Measurements from ENCODE around the gene ITGB5.

ITGB5 gene

GRCh38 chr3:124814620-124815421, 72.3 kb downstream of the ITGB5 start:
- DNase-seq (ENCODE audit: low read depth in 1 of 2, low spot score in 1 of 2), result no peak

DNA sequence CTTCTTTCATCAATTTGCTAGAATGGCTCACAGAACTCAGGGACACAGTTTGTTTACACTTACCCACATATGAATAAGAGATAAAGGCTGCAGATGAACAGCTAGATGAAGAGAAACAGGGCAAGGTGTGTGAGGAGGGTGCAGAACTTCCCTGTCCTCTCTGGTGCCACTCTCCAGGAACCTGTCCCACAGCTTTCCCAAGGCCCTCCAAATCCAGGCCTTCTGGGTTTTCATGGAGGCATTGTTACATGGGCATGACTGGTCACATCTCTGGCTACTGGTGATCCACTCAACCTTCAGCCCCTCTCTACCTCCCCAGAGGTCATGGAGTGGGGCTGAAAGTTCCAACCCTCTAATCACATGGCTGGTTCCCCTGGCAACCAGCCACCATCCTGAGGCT, 73.6 kb downstream of the ITGB5 start:
- no peak for DNase-seq (ENCODE audit: low read depth in 1 of 2, low spot score in 1 of 2)

GRCh38 chr3:124812291-124813265, 74.6 kb downstream of the ITGB5 start:
- DNase-seq (ENCODE audit: low read depth in 1 of 2, low spot score in 1 of 2), result no peak

GRCh38 chr3:124811436-124811835, 75.7 kb downstream of the ITGB5 start:
- DNase-seq (ENCODE audit: low read depth in 1 of 2, low spot score in 1 of 2), result no peak

- DNase-seq (ENCODE audit: low read depth in 1 of 2, low spot score in 1 of 2), result no peak
Observed at GRCh38 chr3:124810970-124811369, 76.2 kb downstream of the ITGB5 start.

DNA sequence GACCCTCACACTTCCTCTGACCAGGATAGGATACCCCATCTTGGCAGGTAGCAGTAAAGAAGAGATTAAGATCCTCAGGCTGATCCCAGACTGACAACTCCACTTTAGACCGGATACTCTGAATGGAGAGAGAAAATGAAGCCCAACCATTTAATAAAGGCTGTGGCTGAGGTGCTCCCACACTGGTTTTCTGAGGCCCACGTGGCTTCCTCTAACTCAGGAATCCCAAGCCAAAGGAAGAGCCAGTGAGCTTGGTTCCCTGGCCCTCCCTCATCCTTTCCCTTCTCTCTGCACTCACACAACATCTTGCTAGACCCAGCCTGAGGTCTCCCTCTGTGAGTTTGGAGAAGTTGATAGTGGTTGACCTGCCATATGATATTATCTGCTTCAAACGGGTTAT, 78.1 kb downstream of the ITGB5 start:
- no peak for DNase-seq (ENCODE audit: low read depth in 1 of 2, low spot score in 1 of 2)

GRCh38 chr3:124805671-124806070, 81.5 kb downstream of the ITGB5 start:
- DNase-seq (ENCODE audit: low read depth in 1 of 2, low spot score in 1 of 2), result no peak

- DNase-seq (ENCODE audit: low read depth in 1 of 2, low spot score in 1 of 2), result no peak
Observed at GRCh38 chr3:124804875-124805274, 82.3 kb downstream of the ITGB5 start.

DNA sequence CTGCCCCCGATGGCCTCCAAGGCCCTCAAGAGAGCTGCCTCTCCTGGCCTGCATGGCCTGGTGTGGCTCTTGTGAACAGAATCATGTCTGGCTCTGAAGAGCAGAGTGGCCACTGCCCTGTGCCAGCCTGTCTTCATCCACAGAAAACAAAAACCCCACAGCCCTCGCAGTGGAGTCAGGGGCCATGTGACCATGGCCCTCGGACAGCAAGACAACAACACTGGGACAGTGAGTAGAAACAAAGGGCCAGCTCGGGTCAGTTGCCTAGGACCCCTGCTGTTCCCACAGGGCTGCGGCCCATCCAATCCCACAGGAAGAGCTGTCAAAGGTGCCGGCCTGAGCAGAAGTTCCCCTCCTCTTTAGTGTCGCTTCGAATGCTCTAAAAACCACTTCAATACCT, 84.5 kb downstream of the ITGB5 start:
- DNase-seq (ENCODE audit: low read depth in 1 of 2, low spot score in 1 of 2), result no peak

DNA sequence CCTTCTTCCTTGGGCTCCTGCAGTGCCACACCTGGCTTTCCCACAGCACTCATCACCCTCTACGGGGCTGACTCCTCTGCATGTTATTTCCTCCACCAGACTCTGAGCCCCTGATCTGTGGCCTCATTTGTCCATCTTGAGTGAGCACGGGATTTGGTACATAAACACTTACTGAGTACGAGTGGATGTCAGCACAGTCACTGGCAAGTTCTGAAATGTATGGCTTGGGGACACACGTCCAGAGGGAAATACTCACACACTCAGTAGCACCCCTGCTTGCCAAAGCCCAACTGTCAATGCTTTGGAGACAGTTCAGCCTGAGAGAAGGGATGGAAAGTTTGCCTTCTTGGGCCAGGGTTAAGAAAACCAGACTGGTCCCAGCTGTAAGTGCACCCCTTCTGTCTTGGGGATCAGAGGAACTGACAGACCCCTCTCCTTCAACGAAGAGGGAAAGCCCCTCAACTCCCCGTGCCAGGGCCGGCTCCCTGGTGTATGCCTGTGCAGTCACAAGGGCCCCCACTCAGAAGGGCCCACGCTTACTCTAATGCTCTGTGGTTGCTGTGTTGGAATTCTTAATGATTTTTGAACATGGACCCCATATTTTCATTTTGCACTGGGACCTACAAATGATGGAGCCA, 85.0 kb downstream of the ITGB5 start:
- DNase-seq (ENCODE audit: low read depth in 1 of 2, low spot score in 1 of 2), result no peak

- no peak for DNase-seq (ENCODE audit: low read depth in 1 of 2, low spot score in 1 of 2)
Observed at GRCh38 chr3:124800511-124801258, 86.5 kb downstream of the ITGB5 start.

DNA sequence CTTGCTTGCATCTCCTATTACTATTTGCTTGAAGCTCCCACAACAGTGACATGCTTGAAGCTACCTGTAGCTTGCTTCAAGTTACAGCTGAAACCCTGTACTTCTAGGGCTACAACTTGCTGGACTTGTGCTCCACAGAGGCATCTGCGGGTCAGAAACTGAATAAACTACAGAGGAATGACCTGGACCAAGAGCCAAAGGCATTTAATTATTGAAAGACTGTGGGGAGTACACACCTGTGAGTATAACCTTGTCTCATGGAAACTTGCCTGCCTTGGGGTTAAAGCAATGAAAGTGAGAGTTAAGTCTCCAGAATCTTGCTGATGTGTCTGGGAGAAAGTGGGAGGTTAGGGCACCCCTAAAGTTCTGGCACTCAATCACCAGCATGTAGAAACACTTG, 87.1 kb downstream of the ITGB5 start:
- DNase-seq (ENCODE audit: low read depth in 1 of 2, low spot score in 1 of 2), result no peak

DNA sequence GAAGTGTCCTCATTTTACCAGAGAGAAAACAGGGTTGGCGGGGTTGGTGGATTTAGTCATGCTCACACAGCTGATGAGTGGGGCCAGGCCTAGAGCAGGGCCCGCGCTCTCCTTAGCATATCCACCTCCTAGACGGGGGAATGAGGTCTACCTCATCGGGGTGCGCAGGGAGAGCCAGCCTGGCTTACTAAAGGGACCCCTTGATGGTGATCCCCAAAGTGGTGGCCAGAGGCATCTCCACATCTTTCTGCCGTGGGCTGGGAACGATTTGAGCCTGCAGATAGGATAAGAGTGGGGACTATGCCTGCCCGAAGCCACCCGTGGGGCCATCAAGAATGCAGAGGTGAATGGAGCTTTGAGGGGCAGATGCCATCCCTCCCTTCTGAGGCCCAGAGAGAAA, 87.5 kb downstream of the ITGB5 start:
- no peak for DNase-seq (ENCODE audit: low read depth in 1 of 2, low spot score in 1 of 2)

GRCh38 chr3:124797426-124797945, 89.7 kb downstream of the ITGB5 start:
- DNase-seq (ENCODE audit: low read depth in 1 of 2, low spot score in 1 of 2), result no peak

DNA sequence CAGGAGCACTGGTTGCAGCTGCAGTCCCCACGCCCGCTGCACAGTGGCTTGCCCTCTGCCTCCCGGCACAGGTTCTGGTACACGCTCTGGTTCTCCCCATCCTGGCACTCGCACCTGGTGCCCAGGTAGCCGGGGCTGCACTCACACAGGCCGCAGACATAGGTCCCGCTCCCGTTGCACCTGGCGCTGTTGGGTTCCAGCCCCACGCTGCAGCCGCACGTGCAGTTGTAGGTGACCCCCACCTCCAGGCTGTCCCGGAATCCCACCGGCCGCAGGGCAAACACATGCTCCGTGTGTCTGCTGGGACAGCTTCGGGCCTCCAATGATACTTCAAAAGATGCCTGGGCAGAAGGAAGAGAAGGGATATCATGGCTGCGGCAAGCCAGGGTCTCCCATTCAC, 90.7 kb downstream of the ITGB5 start:
- DNase-seq (ENCODE audit: low read depth in 1 of 2, low spot score in 1 of 2), result no peak

GRCh38 chr3:124793054-124793739, 94.0 kb downstream of the ITGB5 start:
- DNase-seq (ENCODE audit: low read depth in 1 of 2, low spot score in 1 of 2), result no peak

DNA sequence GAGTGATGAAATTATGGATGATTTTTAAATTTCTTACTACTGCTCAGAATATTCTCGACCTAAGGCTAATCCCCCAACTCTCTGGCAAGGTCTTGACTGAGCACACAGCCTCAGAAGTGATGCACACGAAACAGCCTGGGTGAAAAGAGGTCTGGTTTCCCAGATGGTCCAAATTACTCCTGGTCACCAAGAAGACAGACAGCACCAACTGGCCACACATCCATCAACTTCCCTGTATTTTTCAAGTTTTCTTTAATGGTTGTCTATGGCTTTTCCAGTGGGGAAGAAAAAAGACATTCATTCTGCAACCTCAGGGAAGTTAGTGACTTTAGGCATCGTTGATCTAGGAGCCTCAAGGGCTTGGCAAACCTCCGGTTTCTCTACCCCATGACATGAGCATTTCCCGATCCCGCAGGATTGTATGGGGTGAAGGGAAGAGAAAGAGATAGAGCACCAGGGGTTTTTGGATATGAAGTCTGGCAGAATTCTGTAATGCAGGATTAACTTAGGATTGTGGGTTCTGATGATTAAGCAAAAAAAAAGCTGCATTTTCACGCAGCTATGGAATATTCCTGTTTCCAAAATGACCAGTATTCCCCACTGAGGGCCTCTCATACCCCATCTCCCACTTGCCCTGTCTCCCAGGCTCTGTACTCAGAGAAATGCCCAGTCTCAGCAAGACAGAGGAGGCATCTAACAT, 94.7 kb downstream of the ITGB5 start:
- no peak for DNase-seq (ENCODE audit: low read depth in 1 of 2, low spot score in 1 of 2)

- DNase-seq (ENCODE audit: low read depth in 1 of 2, low spot score in 1 of 2), result no peak
Observed at GRCh38 chr3:124791639-124792151, 95.5 kb downstream of the ITGB5 start.

DNA sequence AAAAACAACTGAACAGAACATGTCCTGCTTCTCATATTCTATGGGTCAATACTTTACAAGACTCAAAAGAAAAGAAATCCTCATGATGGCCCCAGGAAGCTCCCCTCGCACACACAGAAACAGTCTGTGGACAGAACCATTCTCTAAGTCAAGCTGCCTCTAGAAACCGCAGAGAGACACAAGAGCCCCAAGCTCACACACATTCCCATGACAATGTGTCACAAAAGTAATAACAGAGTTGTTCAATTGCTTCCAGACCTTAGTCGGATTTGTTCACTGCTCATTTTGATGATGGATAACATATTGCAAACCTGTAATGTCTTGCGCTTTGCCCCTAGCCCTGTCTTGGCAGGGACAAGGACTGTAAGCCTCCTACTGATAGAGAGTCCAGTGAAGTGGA, 96.0 kb downstream of the ITGB5 start:
- DNase-seq (ENCODE audit: low read depth in 1 of 2, low spot score in 1 of 2), result no peak
